Activated CD4-positive, alpha-beta T cell treated with anti-CD3 and anti-CD28 coated beads, Interleukin-2, amount 50 U/mL, for 16 hours (primary cell): ENCODE data around the gene PTCH1.

ENCODE experiments used
- DNase-seq: peaks from one replicate; pipeline ENCODE4 v3.0.0-alpha.2; 2020

Gene PTCH1

DNA sequence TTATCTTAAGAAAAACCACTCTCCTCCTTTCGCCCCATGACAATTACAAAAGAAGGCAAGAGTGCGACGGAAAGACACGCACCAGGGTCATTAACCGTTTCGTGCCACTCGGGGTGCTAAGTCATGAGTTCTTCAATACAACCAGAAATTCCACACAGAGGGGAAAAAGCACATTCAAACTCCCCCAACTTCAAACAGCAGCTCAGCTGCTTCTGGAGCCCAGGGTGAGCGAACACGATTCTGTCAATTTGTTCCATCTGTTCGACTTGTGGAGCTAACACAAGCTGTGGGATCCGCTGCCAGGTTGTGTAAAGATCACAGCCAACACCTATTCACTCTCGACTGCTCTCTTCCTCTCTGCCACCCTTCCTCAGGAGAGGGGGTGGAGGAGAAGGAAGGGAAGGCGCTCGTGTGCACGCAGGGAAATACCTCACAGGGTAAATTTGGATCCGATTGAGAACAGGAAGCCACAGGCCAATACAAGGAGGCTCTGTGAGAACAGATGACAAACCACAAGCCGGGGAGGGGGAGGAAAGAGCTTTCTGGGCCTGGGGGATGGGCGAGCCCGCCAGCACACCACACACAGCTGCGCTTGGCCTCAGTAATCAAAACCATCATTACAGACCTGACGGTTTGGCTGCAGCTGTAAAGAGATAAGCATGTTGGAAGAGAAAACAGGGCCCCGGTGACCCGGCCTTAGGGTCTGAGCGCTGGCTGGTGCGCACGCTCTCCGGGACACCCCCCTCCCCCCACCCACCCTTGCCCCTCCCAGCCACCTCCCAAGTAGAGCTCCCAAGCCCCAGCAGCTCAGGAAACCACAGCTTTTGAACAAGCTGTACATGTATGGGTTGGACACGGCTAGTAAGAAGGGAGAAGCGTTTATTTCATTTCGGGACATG is 54.3 kb downstream of the PTCH1 start:
- DNase-seq: peak; percentile 90

DNA sequence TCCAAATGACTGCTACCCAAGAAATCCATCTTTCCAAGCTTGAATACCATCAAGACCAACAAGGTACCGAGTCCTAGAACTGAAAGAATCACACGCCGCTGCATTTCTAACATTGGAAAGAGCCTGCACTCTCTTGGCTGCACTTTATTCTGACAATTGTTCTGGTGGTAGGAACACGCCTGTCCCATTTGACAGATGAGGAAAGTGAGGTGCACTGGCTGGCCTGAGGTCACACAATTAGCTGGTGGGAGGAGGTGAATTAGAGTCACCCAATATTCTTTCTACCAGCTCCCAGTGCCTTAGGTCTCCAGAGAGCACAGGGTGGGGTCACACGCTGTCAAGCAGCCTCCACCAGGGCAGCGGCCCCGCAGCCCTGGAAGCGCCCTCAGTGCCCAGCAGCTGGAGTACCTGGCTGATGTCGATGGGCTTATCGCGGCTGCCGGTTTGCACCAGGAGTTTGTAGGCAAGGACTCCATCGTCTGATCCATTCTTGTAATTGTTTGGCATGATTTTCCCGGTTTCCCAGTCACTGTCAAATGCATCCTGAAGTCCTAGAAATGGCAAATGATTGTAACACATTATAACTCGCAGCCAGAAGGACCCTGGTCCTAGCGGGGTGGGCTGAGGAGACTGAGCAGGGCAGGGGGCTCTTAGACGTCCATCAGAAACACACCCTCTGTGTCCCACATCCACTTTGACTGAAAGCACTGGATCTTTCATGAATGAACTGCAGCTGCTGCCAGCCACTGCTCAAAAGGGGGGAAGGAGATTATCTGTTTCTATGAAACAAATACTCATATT is 55.1 kb downstream of the PTCH1 start:
- DNase-seq: no peak

GRCh38 chr9:95460518-95461164 is 56.1 kb downstream of the PTCH1 start:
- DNase-seq: no peak

GRCh38 chr9:95459851-95460517 is 56.8 kb downstream of the PTCH1 start:
- DNase-seq: no peak

- DNase-seq: no peak
Observed at GRCh38 chr9:95459178-95459577, 57.6 kb downstream of the PTCH1 start.

DNA sequence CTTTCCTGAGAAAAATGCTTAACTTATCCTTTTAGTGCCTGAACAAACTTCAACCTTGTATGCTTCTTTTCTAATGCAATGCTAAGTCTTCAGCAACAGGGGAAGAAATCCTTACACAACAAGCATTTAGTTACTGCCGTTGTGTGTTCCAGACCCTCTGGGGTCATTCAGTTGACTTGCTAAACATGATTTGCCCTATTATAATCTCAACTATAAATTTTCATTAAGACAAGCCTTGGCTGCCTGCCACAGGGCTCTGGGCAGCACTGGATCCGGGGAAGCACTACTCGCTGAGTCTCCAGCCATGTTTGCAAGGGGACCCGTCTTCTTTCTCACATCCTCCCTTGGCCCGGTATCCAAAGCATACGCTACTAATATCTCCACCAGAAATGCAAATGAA is 58.1 kb downstream of the PTCH1 start:
- no peak for DNase-seq

DNA sequence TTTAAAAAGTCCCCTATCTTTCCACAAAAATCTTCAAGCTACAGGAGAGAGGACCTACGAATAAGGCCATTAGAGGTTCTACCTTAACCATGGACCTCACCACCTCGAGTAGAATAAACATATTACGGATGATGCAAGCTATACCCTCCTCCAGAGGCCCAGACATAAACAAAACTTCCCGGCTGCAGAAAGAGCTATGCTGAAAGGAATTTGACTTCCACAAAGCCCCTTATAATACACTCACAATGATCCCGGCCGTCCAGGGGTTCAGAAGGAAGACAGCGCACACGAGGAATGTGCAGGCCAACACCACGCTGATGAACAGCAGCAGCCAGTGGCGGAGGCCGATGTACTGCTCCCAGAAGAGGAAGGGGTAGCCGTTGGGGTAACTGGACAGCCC is 59.0 kb downstream of the PTCH1 start:
- no peak for DNase-seq

DNA sequence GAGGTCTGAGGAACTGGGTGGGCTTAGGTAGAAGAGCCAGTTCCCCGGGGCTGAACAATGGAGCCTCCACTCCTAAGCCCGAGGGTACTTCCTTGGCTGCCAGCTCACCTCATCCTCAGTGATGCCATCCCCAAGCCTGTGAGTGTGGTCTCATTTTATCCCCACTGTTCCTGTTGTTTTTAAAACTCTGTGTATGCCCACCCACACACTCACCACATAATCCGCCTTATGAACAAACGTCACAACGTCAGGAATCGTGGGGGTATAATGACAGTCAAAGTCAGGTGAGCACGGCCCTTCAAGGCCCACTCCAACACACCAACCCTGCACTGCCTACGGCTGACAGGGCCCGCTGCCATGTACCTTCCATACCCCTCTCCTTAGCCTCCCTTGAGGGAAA is 61.1 kb downstream of the PTCH1 start:
- no peak for DNase-seq

- DNase-seq: no peak
Observed at GRCh38 chr9:95452176-95452575, 64.6 kb downstream of the PTCH1 start.

DNA sequence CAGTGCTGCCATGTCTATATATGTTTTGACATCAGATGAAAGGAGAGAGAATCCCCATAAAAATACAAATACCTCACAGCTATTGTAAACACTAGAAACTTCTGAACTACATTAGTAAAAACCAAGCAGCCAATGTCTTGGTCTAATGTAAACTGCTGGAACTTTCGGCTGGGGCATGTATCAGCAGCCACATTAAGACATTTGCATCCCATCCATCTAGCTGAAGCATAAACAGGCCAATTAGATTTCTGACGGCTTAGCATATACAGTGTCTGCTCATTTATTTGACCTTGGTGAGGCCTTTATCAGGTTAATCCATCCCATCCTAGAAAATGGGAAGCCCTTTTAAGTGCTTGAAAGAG is 65.7 kb downstream of the PTCH1 start:
- DNase-seq: no peak

DNA sequence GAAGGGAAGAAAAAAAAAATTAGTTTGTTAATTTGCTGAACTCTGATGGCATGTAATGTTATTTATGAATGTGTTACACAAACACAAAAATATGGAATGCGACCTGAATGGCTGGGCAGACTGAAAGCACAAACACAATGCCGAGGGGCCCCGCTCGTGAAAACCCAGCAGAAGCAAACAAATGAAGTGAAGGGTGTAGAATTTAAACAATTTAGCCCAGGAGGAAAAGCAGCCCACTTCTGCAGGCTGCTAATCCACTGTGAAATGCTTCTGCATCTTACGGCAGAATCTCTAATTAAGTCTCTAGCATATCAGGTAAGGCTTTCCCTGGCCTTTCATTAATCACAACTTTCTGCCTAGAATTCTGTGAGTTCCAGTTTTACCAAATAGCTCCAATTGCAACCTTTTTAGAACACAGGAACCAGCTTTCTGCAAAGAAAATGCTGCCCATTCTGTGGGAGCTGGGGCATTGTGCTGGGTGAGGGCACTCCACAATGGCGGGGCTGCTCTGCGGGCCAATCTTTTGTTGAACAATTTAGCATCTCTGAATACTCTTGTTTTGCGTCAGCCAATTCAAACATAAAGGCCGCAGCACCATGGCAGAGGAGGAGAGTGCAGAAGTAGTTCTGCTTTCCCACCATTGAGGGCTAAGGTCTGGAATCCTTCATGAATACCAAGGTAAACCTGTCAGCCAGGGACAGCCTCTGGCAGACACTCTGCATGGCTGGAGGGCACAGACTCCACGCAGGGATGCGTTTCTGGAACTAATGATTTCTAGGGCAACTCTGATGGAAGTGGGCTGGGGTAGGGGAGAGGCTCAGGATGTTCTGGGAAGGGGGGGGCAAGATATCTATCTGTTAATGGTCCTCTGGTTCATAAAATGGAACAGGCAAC is 66.4 kb downstream of the PTCH1 start:
- no peak for DNase-seq

DNA sequence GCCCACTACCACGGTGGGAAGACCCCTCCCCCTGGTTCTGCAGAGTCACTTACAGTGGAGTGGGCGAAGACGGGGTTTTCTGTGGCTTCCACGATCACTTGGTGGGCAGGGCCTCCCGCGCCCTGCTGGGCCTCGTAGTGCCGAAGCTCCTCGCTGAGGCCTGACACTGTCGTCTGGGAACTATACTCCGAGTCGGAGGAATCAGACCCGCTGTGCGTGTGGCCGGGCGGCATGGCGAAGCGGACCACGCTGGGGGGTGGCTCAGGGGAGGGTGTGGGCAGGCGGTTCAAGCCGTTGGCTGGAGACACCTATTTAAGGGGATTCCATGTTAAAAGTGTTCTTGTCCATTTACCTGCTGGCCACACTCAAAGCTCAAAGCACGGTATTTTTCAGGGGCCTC is 67.8 kb downstream of the PTCH1 start:
- no peak for DNase-seq

DNA sequence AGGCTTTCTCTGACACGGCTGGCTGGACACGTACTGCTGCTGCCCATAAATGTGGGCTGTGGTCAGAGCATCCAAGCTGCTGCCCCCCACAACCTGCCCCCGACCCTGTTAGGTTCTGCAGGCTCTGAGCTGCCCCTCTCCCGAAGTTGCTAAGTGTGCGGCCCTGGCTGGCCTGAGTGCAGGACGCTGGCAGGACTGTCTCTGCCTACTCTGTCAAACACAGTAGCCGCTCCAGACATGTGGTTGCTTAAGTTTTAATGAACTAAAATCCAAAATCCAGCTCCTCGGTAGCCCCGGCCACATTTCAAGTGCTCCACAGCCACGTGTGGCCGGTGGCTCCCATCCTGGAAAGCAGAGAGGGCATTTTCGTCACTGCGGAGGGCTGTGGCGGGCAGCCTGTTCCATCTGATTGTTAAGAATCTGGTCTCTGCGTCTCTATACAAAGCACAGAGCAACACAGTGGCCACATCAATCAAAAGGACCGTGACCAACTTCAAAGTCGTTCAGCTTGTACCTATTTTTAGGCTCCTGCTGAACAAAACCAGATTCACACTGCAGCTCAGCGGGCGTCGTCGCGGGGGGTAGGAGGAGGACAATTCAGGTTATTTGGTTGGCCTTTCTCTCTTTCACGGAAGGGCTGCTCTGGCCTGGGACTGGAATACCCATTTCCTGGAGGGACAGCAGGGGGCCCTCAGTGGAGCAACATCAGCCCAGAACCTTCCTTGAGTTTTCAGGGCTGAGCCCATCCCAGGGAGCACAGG is 68.9 kb downstream of the PTCH1 start:
- no peak for DNase-seq

DNA sequence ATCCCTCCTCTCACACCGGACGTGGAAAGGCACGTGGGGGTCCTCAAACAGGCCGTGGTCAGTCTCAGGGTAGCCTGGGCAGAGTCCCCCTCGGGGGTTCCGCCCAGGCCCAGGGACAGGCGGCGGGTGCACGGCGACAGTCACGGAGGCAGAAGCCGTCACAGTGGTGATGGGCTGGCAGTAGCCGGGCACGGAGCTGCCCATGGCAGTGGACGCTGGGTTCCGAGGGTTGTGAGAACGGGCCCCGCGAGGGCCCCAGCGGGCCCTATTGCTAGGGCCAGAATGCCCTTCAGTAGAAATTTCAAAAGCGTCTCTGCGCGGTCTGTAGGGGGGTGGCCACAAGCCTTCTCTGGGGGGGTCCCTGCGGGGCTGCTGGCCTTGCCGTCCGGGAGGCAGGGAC is 69.8 kb downstream of the PTCH1 start:
- no peak for DNase-seq

DNA sequence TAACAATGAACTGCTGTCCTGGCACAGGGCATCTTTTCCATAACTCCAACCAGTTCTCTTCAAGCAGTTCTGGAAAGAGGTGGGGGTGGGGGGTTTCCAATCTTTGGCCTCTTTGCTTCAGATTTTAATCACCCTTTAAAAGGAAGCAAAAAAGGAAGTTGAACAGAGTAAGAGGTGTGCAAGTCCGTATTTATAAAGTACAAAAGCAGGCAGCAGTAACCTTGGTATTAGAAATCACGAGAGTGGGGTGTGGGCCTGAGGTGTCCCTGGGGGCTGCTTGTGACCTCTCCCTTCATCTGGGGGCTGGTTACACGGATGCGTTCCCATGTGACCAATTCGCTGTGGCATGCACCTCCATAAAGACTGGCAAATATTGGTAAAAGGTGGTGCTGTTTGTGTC is 70.5 kb downstream of the PTCH1 start:
- DNase-seq: no peak

DNA sequence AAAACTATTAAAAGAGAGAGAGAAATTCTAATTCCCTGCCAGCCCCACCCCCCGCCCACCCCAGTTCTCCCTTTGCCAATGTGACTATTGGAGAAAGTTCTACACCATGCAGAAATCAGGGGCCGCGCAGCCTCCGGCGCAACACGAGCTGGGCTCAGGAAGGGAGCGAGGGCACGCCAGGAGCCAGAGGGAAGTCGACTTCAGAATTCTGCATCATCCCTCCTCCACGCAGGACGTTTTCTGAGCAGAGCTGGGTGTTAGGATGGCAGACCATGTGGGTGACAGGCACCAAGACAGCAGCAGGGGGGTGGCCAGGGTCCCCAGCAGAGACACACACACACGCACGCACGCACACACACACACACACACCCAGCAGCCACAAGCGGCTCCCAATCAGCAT is 72.6 kb downstream of the PTCH1 start:
- no peak for DNase-seq

DNA sequence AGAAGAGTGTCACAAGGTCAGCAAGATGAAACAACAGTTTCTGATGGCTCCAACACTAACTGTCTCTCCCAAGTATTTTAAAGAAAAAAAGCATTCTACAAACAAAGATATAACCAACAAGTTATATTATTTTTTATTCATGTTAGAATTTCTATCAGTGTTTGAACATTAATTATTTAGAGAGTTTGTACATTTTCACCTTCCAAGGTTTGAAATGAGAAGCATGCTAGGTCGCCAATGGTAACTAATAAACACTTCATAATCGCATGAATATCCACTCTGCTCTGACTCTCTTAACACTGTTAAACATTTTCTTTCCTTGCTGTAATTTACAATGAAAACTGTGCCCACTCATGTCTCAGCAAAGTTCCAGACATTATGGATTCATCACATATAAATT is 73.5 kb downstream of the PTCH1 start:
- no peak for DNase-seq

DNA sequence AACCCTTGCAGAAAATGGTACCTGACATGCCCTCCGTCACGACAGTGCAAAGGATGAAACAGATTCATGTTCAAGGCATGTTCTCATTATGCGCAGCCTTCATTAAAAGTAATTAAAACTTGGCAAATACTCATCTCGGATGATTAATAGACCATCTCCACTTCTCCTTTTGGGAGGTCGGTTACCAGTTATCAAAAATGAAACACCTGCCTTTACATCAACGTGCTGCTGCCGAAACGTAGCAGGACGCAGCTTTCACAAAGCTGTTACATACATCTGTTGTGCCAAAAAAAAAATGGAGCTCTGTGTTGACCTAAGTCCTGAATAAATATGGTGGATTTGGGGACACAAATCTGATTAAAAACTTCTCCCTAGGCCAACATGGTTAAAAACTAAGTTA is 75.7 kb downstream of the PTCH1 start:
- DNase-seq: no peak

GRCh38 chr9:95440447-95440846 is 76.3 kb downstream of the PTCH1 start:
- DNase-seq: no peak

GRCh38 chr9:95438561-95439357 is 78.0 kb downstream of the PTCH1 start:
- no peak for DNase-seq

DNA sequence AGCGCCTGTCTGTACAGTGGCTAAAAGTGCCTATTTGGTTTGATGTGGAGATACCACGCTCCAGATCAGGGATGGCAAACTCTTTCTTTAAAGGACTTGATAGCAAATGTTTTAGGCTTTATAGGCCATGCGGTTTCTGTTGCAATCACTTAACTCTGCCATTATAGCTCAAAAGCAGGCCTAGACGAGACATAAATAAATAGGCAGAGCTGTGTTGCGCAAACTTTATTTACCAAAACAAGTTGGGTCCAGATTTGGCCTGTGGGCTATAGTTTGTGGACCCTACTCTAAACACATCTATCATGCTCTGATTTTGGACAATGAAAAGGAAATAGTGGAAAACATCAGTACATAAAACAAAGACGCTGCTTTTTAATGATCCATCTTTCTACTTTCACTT is 79.2 kb downstream of the PTCH1 start:
- no peak for DNase-seq
